Right renal pelvis (tissue), 4 donors: ENCODE results near the gene TM4SF20. TPM values are rescaled to one million over a fixed set of nuclear protein-coding genes. Genes with fewer than 3 reads are reported as not detected.
"Not testable (repeated sequence)": the region's sequence is repeated elsewhere in the genome, so short reads cannot be mapped to it uniquely, and the experiment has no call there.

Source experiments
- DNase-seq, 4 donors: peaks; one replicate each; pipeline ENCODE4 v3.0.0-alpha.2; 2013; ENCODE audit warnings: low read depth in 4 of 4, low spot score in 3 of 4, missing footprints in 1 of 4
- polyA plus RNA-seq, 4 donors: library from polyadenylated mRNA; unstranded; fragments of 120-200 nt; gene quantifications; one replicate each; pipeline ENCODE4 v1.2.1, GENCODE V29; 2013; ENCODE audit not compliant: insufficient read length in 4 of 4

TM4SF20 gene
- polyA plus RNA-seq, 4 donors, result 0.05 to 0.21 (median 0.13) TPM

GRCh38 chr2:227398684-227399670, 19.9 kb upstream of the TM4SF20 start:
- DNase-seq, result no peak

DNA sequence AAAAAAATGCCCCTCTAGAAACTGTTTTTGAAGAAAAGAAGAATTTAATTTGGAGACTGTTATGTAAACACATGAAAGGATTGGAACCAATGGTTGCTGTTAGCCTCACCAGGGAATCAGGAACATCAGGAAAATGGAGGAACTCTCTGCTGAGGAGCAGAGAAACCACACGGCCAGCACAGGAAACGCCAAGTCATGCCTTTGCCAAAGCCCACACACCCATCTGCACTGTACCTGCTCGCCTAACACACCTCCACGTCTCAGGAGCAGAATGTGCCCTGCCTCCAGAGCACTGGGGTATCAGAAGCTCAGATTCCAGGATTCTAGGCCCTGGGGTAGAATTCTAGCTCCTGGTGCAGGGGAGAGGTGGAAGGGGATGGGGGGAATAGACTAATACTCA, 18.5 kb upstream of the TM4SF20 start:
- no peak for DNase-seq

GRCh38 chr2:227395556-227395955, 16.4 kb upstream of the TM4SF20 start:
- DNase-seq, result no peak

DNA sequence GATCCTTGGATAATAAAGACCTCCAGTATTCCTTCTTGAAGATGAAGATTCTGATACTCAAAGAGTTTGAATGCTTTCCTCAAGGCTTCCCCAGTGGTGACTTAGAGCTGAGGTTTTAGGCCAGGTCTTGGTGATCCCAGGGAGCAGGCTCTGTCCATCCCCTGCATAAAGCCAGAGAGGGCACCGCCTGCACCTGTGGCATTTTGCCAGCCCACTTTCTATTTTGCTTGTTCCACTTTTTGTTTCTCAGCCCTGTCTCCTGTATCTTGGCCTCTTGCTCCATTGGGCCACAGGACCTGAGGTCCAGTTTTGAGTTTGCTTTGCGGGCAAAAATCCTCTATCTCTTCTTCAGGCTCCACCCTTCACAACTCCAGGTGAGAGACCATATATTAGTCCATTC, 15.3 kb upstream of the TM4SF20 start:
- no peak for DNase-seq

DNA sequence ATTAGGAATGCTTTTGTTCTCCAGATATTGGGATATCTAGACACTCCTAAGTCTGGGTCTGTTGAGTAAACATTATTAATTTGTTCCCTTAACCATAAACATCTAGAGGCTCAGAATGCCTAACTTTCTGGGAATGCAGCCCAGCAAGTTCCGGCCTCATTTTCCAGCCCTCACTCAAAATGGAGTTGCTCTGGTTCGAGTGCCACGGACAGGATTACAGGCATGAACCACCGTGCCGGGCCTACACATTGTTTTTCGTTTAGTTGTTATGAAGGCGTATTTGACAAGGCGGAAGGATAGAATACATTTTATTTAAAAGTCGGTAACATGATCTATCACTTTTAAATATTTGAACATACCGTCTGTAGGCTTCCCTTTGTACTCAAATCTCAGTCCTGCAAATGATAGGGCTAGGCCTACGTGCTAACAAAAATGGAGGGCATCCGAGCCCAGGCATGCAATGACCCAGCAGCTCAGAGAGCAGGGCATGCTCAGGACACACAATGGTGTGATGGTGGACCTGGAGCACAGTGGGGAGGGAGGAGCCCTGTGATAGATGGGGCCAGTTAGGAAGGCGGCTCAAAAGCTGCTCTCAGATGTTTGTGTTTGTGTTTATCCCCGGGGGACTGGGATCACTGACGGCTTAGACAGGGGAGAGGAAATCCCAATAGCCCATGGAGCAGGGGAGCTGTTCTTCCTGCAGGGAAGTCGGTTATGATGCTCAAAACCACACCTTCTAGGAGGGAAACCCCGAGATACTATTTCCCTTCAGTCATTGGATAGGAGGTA, 11.6 kb upstream of the TM4SF20 start:
- no peak for DNase-seq

- no peak for DNase-seq
These were observed 10.6 kb upstream of the TM4SF20 start for GRCh38 chr2:227389661-227390060.

DNA sequence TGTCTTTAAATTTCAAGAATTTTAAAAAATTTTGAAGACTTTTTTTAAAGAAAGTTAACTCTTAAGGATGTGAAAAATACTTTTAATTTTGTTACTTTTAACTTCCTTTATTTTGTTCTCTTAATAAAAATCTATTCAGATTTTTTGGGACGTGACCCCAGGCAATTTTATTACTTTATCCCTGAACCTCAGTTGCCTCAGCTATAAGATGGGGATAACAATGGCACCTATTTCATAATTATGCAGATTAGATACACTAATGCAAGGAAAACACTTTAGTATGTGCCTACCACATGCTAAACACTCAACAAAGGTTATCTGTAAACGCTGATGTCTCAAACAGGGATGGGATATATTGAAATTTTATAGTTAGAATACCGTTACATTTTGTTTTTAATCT, 10.1 kb upstream of the TM4SF20 start:
- DNase-seq, result no peak

DNA sequence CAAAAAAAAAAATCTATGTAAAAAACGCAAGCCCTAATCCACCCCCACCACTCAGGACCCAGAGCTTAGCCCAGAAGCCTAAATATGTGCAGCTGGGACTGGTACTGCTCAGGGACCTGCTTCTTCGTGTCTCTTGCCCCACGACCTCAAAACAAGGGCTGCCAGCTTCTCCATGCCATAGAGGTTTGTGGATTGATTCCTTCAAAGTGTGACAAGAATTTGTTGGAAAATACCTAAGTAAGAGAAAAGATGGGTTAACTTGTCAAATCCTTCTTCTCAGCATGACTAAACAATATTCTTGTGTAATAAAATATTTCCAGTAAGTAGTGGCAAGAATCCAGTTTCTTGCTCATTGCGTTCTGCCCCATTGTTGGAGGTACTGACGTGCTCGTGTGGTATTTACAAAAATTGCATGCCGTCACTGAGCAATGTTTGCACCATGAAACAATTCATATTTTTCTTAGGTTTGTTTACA, 9.5 kb upstream of the TM4SF20 start:
- no peak for DNase-seq

DNA sequence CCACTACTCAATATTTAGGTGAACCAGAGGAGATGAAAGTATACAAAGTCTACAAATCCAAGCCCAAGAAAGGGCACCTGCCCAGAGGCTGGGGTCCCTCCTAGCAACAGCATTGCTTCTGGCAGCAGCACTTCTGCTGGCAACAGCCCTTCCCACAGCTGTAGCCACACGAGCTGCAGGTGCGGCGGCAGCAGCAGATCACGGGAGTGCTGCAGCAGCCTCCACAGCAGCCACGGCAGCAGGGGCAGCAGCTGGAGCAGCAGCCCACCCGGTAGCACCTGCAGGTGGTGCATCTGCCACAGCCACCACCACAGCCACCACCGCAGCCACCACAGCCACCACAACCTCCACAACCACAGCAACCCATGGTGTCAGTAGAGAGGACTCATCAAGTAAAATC, 8.5 kb upstream of the TM4SF20 start, which contains the start of gene SCYGR1:
Gene SCYGR1 (minus strand): TSS at position 367 of the 400 bp plus-strand sequence. CDS start 0 bp downstream, at position 367.
- DNase-seq, result not testable (repeated sequence)

GRCh38 chr2:227386630-227387029, 7.5 kb upstream of the TM4SF20 start:
- no peak for DNase-seq

DNA sequence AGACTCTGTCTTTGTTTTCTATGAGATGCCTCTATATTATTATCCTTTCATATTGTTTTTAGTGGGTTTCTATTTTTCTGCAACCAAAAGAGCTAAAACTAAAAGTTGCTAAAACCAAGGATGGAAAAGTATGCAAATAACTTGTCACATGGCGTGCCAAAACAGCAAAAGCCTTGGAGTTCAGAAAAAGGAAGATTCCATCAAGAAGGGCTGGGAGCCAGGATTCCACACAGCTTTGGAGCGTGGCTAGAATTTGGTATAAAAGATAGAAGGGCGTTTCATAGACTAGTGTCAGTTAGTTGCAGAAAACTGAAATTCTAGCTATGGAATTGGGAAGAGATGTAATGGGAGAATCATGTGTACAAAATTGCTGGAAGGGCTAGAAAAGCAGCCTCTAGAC, 4.6 kb upstream of the TM4SF20 start:
- DNase-seq, result no peak

DNA sequence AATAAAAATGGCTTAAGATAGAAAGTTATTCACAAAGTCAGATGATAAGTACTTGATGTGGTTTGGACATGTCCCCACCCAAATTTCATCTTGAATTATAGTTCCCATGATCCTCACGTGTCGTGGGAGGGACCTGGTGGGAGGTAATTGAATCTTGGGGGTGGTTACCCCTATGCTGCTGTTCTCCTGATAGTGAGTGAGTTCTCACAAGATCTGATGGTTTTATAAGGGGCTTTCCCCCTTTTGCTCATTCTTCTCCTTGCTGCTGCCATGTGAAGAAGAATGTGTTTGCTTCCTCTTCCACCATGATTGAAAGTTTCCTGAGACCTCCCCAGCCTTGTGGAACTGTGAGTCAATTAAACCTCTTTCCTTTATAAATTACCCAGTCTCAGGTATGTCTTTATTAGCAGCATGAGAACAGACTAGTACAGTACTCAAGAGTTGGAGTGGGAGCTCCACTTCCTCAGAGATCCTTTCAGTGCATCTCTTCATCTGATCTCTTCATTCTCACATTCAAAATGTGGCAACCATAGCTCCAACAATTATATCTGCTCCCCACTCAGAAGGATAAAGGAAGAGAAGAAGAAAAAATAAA, 3.2 kb upstream of the TM4SF20 start:
- DNase-seq, result not testable (repeated sequence)

- DNase-seq, result no peak
These were observed 729 bp downstream of the TM4SF20 start for GRCh38 chr2:227378371-227378782.

DNA sequence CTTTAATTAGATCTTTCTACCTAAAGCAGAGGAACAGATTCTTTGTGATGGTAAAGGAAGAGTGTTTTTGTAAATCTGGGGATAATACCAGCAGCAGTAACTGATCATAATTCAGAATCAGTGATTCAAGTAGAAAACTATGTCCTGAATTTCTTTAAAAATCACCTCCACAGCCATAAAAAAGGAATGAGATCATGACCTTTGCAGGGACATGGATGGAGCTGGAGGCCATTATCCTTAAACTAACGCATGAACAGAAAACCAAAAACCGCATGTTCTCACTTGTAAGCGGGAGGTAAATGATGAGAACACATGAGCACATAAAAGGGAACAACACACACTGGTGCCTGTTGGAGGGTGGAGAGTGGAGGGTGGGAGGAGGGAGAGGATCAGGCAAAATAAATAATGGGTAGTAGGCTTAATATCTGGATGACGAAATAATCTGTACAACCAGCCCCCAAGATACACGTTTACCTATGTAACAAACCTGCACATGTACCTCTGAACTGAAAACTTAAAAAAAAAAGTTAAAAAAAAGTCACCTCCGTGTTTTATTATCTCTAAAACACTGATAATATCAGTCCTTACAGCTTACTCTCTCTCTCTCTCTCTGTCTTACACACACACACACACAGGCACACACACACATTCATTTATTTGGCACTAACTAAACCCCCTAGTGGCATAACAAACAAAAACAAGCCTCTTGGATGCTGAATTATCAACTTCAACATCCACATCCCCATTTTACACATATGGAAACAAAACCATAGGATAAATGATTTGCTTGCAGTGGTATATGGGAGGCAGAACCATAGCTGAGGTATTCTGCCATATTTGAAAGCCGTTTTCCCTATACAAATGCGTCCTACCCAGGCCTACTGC, 1.4 kb downstream of the TM4SF20 start:
- no peak for DNase-seq

- no peak for DNase-seq
These were observed 2.3 kb downstream of the TM4SF20 start for GRCh38 chr2:227376656-227377396.

- DNase-seq, result no peak
These were observed 4.9 kb downstream of the TM4SF20 start for GRCh38 chr2:227374158-227374557.

GRCh38 chr2:227373389-227373788, 5.7 kb downstream of the TM4SF20 start:
- no peak for DNase-seq

- DNase-seq, result no peak
These were observed 8.3 kb downstream of the TM4SF20 start for GRCh38 chr2:227370791-227371312.

GRCh38 chr2:227370092-227370491, 9.0 kb downstream of the TM4SF20 start:
- DNase-seq, result no peak
